Adrenal gland (tissue), 12 donors: Measurements from ENCODE around the gene AFAP1L1. TPM values are rescaled to one million over a fixed set of nuclear protein-coding genes. Genes with fewer than 3 reads are reported as not detected.

ENCODE experiments used
- DNase-seq, 7 donors: peaks; one replicate each; pipeline ENCODE4 v3.0.0-alpha.2; 2019 to 2020
- H3K27ac ChIP-seq, 5 donors: fragments of 200-600 bp; sonication (generic) in 4 of 5; 1 replicate in 3 of 5; 2 replicates in 2 of 5; pipeline versions ENCODE4 v1.5.1 to v1.8.0; 2016 to 2020; ENCODE audit warnings: mild to moderate bottlenecking in 1 of 5
- H3K27me3 ChIP-seq: fragments of 200-600 bp; 2 replicates; pipeline ENCODE4 v1.8.0; 2021
- H3K36me3 ChIP-seq, 2 donors: fragments of 200-600 bp; replicated peaks in 1 of 2; 1 replicate in 1 of 2; 2 replicates in 1 of 2; pipeline versions ENCODE4 v1.5.1 to v1.8.0; 2018 to 2022
- H3K4me1 ChIP-seq, 2 donors: fragments of 200-600 bp; replicated peaks in 1 of 2; 1 replicate in 1 of 2; 2 replicates in 1 of 2; pipeline versions ENCODE4 v1.5.1 to v1.8.0; 2018 to 2021
- H3K4me3 ChIP-seq, 4 donors: fragments of 200-600 bp; sonication (generic) in 3 of 4; one replicate each; pipeline ENCODE4 v1.5.1; 2016 to 2018
- H3K9me3 ChIP-seq, 3 donors: fragments of 200-600 bp; sonication (generic) in 1 of 3; replicated peaks in 1 of 3; 1 replicate in 2 of 3; 2 replicates in 1 of 3; pipeline versions ENCODE4 v1.5.1 to v1.8.0; 2016 to 2021
- POLR2A ChIP-seq, 2 donors: fragments of 450-650 bp; IDR thresholded peaks; one replicate each; pipeline ENCODE4 v1.6.1; 2017; ENCODE audit warnings: antibody characterized with exemption in 2 of 2, mild to moderate bottlenecking in 2 of 2, moderate library complexity in 1 of 2
- WGBS, 4 donors: extraction: QIAGEN DNeasy Blood & Tissue Kit in 2 of 4; methylation state at CpG; one replicate each; pipeline versions ENCODE4 v1.1.5 to v1.1.7; 2013 to 2017; 5-methylcytosine and 5-hydroxymethylcytosine counted together
- intact Hi-C, 2 donors: fragments of 100-400 bp; cut with DNase I; formaldehyde crosslinking; loops; one replicate each; pipeline versions ENCODE4 v1.14.1 to v1.15.0; 2022 to 2023
- polyA plus RNA-seq, 3 donors: library from polyadenylated mRNA; stranded (reverse); fragments of 200-250 nt in 2 of 3; fragments of 350-450 nt in 1 of 3; fragmentation: Illumina TruSeq in 1 of 3; extraction: RNeasy Lipid Tissue Mini Kit (QIAGEN cat#74804) in 1 of 3; gene quantifications; one replicate each; pipeline ENCODE4 v1.2.3, GENCODE V29; 2013 to 2014
- total RNA-seq, 9 donors: library from RNA; depleted of rRNA in 4 of 9; stranded (reverse); fragments of >200 nt in 4 of 9; fragments of 120-200 nt in 1 of 9; fragmentation: NEBNext Ultra II Directional in 1 of 9; extraction: Animal tissue kit (Norgen Biotek cat#: 25700) in 1 of 9; gene quantifications; one replicate each; pipeline versions ENCODE4 v1.1.0 to v1.2.4, GENCODE V29; 2013 to 2023
- TF ChIP-seq, protein P1 (sequence below), 6 experiments: fragments of 450-650 bp in 4 of 6; fragments of 200-600 bp in 2 of 6; sonication (generic) in 1 of 6; IDR thresholded peaks; 1 replicate in 5 of 6; 2 replicates in 1 of 6; pipeline versions ENCODE4 v1.5.1 to v1.8.0; 2016 to 2021; ENCODE audit warnings: antibody characterized with exemption in 6 of 6, mild to moderate bottlenecking in 2 of 6, moderate library complexity in 1 of 6
- donor health status: healthy with polysubstance abuse.
- donor health status: Bipolar disorder and iron deficiency.
- donor health status: DM: yes; HTN: yes; CAD: no.
- donor health status: DM: no; HTN: no; CAD: no.
- donor health status: DM: no; HTN: no; CAD: no.
- donor health status: DM: yes; HTN: yes; CAD: no.

The AFAP1L1 gene
- total and polyA plus RNA-seq, 12 donors, result 4.3 to 13.4 (median 9.3) TPM

DNA sequence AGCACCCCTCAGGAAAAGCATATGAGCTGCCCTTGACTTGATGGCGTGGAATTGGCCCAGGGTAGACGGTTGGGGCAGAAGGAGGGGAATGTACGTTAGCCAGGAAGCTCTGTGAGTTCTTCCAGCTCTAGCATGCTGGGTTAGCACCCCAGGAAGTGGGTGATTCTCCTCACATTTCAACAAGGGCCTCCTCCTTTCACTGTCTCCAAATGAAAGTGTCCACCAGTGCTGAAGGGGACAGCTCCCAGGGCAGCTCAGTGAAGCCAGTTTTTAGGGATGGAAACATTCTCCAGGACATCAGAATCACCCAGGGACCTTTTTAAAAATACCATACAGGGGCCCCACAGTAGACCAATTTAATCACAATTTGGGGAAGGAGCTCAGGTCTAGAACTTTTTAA, 17.2 kb upstream of the AFAP1L1 start:
- no peaks in the 10 kb centered on the region for H3K4me1 ChIP-seq
- no peak overlapping the region for H3K27ac ChIP-seq
- intact Hi-C loops, result no loop called here
- no peak overlapping the region for H3K4me3 ChIP-seq
- no peak for DNase-seq
- H3K27me3 ChIP-seq, result no peaks in the 10 kb centered on the region
- WGBS, 4 donors, result 60 to 61% (median 60%) methylated on average over 3 of the region's 3 CpGs
- H3K36me3 ChIP-seq, result no peaks in the 10 kb centered on the region
- TF ChIP-seq, protein P1, sequence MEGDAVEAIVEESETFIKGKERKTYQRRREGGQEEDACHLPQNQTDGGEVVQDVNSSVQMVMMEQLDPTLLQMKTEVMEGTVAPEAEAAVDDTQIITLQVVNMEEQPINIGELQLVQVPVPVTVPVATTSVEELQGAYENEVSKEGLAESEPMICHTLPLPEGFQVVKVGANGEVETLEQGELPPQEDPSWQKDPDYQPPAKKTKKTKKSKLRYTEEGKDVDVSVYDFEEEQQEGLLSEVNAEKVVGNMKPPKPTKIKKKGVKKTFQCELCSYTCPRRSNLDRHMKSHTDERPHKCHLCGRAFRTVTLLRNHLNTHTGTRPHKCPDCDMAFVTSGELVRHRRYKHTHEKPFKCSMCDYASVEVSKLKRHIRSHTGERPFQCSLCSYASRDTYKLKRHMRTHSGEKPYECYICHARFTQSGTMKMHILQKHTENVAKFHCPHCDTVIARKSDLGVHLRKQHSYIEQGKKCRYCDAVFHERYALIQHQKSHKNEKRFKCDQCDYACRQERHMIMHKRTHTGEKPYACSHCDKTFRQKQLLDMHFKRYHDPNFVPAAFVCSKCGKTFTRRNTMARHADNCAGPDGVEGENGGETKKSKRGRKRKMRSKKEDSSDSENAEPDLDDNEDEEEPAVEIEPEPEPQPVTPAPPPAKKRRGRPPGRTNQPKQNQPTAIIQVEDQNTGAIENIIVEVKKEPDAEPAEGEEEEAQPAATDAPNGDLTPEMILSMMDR (IDR thresholded peaks at IDR 0.05), result no peak
- TF ChIP-seq POLR2A (IDR thresholded peaks at IDR 0.05), result no peak
- no peaks in the 10 kb centered on the region for H3K9me3 ChIP-seq

DNA sequence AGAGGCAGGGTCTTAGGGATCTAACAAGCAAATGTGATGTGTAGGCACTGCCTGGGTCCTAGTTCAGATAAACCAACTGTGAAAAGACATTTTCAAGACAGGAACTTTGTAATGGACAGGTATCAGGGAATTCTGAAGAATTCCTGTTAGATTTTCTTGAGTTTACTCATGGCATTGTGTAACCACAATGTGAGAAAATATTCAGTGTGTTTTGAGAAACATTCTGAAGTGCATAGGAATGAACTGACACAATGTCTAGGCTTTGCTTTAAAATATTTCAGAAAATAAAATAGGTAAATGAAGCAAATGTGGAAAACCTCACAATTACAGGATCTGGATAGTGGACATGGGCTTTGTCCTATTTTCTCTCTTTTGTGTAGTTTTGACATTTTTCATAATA, 15.2 kb upstream of the AFAP1L1 start:
- intact Hi-C loops, result no loop called here
- Histone ChIP-seq H3K27ac (no peak overlapping the region), H3K36me3 (no peaks in the 10 kb centered on the region), H3K4me3 (no peak overlapping the region), H3K4me1 (no peaks in the 10 kb centered on the region), H3K9me3 (no peaks in the 10 kb centered on the region), H3K27me3 (no peaks in the 10 kb centered on the region)
- no peak for DNase-seq
- TF ChIP-seq, protein P1 (IDR thresholded peaks at IDR 0.05), result no peak
- no peak for TF ChIP-seq POLR2A (IDR thresholded peaks at IDR 0.05)

DNA sequence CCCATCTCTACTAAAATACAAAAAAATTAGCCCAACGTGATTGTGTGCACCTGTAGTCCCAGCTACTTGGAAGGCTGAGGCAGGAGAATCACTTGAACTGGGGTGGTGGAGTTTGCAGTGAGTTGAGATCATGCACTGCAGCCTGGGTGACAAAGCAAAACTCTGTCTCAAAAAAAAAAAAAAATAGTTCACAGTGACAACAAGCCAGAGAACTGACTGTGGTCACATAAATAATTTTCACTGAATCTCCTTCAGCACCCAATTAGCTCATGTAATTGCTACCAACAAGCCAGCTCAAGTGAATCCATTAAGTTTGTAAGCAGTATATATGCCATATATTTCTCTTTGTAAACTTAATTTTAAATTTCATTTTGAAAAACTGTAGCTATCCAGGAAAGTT, 14.5 kb upstream of the AFAP1L1 start:
- no peaks in the 10 kb centered on the region for H3K9me3 ChIP-seq
- H3K36me3 ChIP-seq, result no peaks in the 10 kb centered on the region
- no peak for DNase-seq
- no peak overlapping the region for H3K27ac ChIP-seq
- 43 to 50% (median 48%) methylated on average over 1 of the region's 1 CpG for WGBS, 4 donors
- no peak overlapping the region for H3K4me3 ChIP-seq
- no peaks in the 10 kb centered on the region for H3K27me3 ChIP-seq
- no peak for TF ChIP-seq POLR2A (IDR thresholded peaks at IDR 0.05)
- TF ChIP-seq, protein P1 (IDR thresholded peaks at IDR 0.05), result no peak
- intact Hi-C loops, result no loop called here
- H3K4me1 ChIP-seq, result no peaks in the 10 kb centered on the region

DNA sequence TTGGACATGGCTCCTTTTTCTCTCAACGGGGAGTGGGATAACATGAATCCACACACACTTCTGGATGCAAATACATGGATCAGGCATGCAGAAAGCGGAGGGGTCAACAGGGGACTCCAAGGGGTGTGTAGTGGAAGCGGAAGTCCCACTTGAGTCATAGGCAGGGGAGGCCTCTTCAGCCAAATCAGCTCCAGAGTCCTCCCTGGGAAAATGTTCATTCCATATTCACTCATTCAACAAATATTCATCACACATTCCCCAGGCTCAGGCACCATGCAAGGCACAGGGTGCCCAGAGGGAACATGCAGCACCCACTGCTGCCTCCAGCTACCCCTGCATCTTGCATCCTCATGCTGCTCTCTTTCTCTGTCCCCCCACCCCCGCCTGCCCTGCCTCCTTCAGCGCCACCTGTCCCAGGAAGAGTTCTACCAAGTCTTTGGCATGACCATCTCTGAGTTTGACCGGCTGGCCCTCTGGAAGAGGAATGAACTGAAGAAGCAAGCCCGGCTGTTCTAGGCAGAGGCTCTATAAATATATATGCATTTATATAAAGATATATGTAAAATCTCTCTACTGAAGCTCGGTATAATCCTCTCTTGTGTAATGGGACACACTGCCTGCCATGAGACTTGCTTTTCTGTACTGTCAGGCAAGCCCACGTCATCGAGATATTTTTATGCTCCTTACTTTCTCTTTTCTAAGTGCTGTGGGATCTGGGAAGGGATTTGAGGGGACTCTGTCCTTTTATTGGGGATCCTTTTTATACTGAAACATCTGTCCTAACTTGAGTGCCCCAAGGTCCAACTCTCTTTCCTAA, 13.6 kb upstream of the AFAP1L1 start:
- no peaks in the 10 kb centered on the region for H3K36me3 ChIP-seq
- no peaks in the 10 kb centered on the region for H3K9me3 ChIP-seq
- no peaks in the 10 kb centered on the region for H3K4me1 ChIP-seq

More for the DNA sequence above, 13.6 kb upstream of the AFAP1L1 start:
- intact Hi-C loops, result no loop called here
- 76 to 83% (median 79%) methylated on average over 10 of the region's 10 CpGs for WGBS, 4 donors
- H3K27ac ChIP-seq, result no peak overlapping the region
- TF ChIP-seq POLR2A (IDR thresholded peaks at IDR 0.05), result no peak
- TF ChIP-seq, protein P1 (IDR thresholded peaks at IDR 0.05), result no peak
- DNase-seq, result no peak
- no peak overlapping the region for H3K4me3 ChIP-seq
- H3K27me3 ChIP-seq, result no peaks in the 10 kb centered on the region
